Measurements from ENCODE around the gene PCDHGA7.

DNA sequence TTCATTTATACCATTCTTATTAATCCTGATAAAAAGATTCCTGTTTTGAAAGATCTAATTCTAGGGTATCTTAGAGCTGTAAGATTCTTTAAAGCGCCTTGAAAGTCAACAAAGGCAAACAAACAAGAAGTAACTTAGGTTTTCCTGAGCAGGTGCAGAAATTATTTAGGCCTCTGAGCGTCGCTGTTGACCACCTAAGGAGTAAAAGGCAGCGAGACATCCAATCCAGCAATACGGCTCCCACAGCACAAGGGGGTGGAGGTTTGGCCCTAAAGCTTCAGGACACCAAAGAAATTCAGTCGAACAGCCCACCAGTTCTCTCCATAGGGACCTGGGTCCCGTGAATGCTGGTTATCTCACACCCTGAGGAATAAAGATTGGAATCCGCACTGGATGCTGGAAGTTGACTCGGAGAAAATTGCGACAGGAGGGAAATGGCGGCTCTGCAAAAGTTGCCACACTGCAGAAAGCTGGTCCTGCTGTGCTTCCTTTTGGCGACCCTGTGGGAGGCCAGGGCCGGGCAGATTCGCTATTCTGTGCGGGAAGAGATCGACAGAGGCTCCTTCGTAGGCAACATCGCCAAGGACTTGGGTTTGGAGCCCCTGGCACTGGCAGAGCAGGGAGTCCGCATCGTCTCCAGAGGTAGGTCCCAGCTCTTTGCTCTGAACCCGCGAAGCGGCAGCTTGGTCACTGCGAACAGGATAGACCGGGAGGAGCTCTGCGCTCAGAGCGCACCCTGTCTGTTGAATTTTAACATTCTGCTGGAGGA lies 43.8 kb upstream of the PCDHGA7 start, which contains the start of gene PCDHGA2:
- no peak for TF ChIP-seq POLR2A (IDR thresholded peaks at IDR 0.05)
- TF ChIP-seq, protein P1, sequence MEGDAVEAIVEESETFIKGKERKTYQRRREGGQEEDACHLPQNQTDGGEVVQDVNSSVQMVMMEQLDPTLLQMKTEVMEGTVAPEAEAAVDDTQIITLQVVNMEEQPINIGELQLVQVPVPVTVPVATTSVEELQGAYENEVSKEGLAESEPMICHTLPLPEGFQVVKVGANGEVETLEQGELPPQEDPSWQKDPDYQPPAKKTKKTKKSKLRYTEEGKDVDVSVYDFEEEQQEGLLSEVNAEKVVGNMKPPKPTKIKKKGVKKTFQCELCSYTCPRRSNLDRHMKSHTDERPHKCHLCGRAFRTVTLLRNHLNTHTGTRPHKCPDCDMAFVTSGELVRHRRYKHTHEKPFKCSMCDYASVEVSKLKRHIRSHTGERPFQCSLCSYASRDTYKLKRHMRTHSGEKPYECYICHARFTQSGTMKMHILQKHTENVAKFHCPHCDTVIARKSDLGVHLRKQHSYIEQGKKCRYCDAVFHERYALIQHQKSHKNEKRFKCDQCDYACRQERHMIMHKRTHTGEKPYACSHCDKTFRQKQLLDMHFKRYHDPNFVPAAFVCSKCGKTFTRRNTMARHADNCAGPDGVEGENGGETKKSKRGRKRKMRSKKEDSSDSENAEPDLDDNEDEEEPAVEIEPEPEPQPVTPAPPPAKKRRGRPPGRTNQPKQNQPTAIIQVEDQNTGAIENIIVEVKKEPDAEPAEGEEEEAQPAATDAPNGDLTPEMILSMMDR (IDR thresholded peaks at IDR 0.05), result peak; percentile 30 to 73 (median 53)

Data from heart left ventricle (tissue), 13 donors.